ENCODE measurements around the gene MEGF8. TPM values are rescaled to one million over a fixed set of nuclear protein-coding genes. Genes with fewer than 3 reads are reported as not detected.

Gene MEGF8
- polyA plus RNA-seq, 1 donor from 2014 or later = 21.5 TPM

DNA sequence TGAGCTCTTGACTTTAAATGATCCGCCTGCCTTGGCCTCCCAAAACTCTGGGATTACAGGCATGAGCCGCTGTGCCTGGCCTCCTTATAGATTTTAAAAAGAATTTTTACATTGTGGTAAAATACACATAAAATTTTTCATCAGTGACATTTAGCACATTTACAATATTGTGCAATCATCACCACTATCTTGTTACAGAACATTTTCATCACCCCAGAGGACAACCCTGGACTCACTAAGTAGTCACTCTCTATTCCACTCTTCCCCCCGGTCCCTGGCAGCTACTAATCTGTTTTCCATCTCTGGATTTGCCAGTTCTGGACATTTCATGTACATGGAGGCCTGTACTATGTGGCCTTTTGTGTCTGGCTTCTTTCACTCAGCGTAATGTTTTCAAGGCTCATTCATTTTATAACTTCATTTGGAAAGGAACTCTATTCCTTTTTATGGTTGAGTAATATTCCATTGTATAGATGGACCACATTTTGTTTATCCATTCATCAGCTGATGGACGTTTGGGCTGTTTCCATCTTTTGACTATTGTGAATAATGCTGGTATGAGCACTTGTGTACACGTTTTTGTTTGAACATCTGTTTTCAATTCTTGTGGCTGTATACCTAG, 19.9 kb downstream of the MEGF8 start:
- no peaks in the 10 kb centered on the region for H4K20me1 ChIP-seq (ENCODE audit: insufficient read depth)
- H2AFZ ChIP-seq (ENCODE audit: low read depth, low read length) = no peak overlapping the region
- no peaks in the 10 kb centered on the region for H3F3A ChIP-seq (ENCODE audit: insufficient read depth, low read length, poor library complexity, severe bottlenecking)
- no peak overlapping the region for H3K4me3 ChIP-seq (ENCODE audit: low read length)
- no peak overlapping the region for H3K27ac ChIP-seq (ENCODE audit: low read length)
- no peaks in the 10 kb centered on the region for H3K79me2 ChIP-seq (replicated peaks; ENCODE audit: insufficient read depth, low read length)
- no peak overlapping the region for H3K4me2 ChIP-seq (ENCODE audit: low read length)
- H3K27me3 ChIP-seq (ENCODE audit: insufficient read depth, low read depth, low read length) = no peaks in the 10 kb centered on the region
- H3K9ac ChIP-seq (ENCODE audit: low read length) = no peak overlapping the region
- H3K36me3 ChIP-seq (ENCODE audit: insufficient read depth, low read length) = no peaks in the 10 kb centered on the region
- no peak for TF ChIP-seq MXI1 (conservative IDR thresholded peaks at IDR 0.05; ENCODE audit: poor library complexity, severe bottlenecking)
- no peaks in the 10 kb centered on the region for H3K9me3 ChIP-seq (ENCODE audit: low read length)
- H3K9me2 ChIP-seq (ENCODE audit: insufficient read depth, low read length) = no peaks in the 10 kb centered on the region

GRCh38 chr19:42348211-42348610, 22.8 kb downstream of the MEGF8 start:
- Histone ChIP-seq H3K9ac (ENCODE audit: low read length) (no peak overlapping the region), H3F3A (ENCODE audit: insufficient read depth, low read length, poor library complexity, severe bottlenecking) (no peaks in the 10 kb centered on the region), H3K9me2 (ENCODE audit: insufficient read depth, low read length) (no peaks in the 10 kb centered on the region), H2AFZ (ENCODE audit: low read depth, low read length) (no peak overlapping the region), H3K27me3 (ENCODE audit: insufficient read depth, low read depth, low read length) (no peaks in the 10 kb centered on the region), H3K9me3 (ENCODE audit: low read length) (no peaks in the 10 kb centered on the region), H3K79me2 (replicated peaks; ENCODE audit: insufficient read depth, low read length) (no peaks in the 10 kb centered on the region), H4K20me1 (ENCODE audit: insufficient read depth) (no peaks in the 10 kb centered on the region), H3K36me3 (ENCODE audit: insufficient read depth, low read length) (no peaks in the 10 kb centered on the region), H3K4me2 (ENCODE audit: low read length) (no peak overlapping the region), H3K4me3 (ENCODE audit: low read length) (no peak overlapping the region), H3K27ac (ENCODE audit: low read length) (no peak overlapping the region)
- TF ChIP-seq, protein P1, sequence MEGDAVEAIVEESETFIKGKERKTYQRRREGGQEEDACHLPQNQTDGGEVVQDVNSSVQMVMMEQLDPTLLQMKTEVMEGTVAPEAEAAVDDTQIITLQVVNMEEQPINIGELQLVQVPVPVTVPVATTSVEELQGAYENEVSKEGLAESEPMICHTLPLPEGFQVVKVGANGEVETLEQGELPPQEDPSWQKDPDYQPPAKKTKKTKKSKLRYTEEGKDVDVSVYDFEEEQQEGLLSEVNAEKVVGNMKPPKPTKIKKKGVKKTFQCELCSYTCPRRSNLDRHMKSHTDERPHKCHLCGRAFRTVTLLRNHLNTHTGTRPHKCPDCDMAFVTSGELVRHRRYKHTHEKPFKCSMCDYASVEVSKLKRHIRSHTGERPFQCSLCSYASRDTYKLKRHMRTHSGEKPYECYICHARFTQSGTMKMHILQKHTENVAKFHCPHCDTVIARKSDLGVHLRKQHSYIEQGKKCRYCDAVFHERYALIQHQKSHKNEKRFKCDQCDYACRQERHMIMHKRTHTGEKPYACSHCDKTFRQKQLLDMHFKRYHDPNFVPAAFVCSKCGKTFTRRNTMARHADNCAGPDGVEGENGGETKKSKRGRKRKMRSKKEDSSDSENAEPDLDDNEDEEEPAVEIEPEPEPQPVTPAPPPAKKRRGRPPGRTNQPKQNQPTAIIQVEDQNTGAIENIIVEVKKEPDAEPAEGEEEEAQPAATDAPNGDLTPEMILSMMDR (IDR thresholded peaks at IDR 0.05; ENCODE audit: poor library complexity, severe bottlenecking) = no peak
- TF ChIP-seq EZH2 (IDR thresholded peaks at IDR 0.05; ENCODE audit: borderline replicate concordance, insufficient read depth, low read length, poor library complexity, severe bottlenecking) = no peak
- no peak for TF ChIP-seq RAD21 (conservative IDR thresholded peaks at IDR 0.05)
- no peak for TF ChIP-seq MXI1 (conservative IDR thresholded peaks at IDR 0.05; ENCODE audit: poor library complexity, severe bottlenecking)
- no peak for TF ChIP-seq EP300 (conservative IDR thresholded peaks at IDR 0.05; ENCODE audit: poor library complexity, severe bottlenecking)
- no peak for TF ChIP-seq TAF1 (IDR thresholded peaks at IDR 0.05; ENCODE audit: low read depth)

DNA sequence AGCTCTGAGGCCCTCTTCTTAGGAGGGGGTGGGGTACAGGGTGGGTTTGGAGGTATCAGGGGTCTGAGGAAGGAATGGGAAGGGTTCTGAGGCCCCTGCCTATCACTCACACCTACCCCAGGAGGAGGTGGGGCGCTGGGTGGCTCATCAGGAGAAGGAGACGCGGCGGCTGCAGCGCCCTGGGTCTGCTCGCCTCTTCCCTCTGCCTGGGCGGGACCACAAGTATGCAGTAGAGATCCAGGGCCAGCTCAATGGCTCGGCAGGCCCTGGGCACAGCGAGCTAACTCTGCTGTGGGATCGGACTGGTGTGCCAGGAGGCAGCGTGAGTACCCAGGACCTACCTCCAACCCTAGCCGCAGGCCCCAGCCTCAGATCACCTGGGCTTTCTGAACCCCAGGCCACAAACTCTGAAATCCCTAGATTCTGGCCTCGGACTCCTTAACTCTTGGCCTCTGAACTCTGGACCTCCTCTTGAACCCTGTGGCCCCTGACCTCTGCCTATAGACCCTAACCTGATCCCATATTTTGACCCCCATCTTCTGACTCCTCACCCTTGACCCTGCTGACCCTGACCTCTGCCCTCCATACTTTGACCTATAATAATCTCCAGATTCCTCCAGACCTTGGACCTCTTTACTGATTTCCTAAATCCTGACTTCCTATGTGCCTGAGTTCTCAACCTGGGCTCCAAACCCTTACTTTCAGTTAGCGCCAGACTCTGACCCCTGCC, 24.1 kb downstream of the MEGF8 start:
- TF ChIP-seq TAF1 (IDR thresholded peaks at IDR 0.05; ENCODE audit: low read depth) (no peak), MXI1 (conservative IDR thresholded peaks at IDR 0.05; ENCODE audit: poor library complexity, severe bottlenecking) (no peak), REST (IDR thresholded peaks at IDR 0.05; ENCODE audit: borderline replicate concordance) (no peak), EZH2 (IDR thresholded peaks at IDR 0.05; ENCODE audit: borderline replicate concordance, insufficient read depth, low read length, poor library complexity, severe bottlenecking) (no peak), EP300 (conservative IDR thresholded peaks at IDR 0.05; ENCODE audit: poor library complexity, severe bottlenecking) (no peak), POLR2AphosphoS5 (IDR thresholded peaks at IDR 0.05) (no peak), RAD21 (conservative IDR thresholded peaks at IDR 0.05) (no peak)
- TF ChIP-seq, protein P1 (IDR thresholded peaks at IDR 0.05; ENCODE audit: poor library complexity, severe bottlenecking) = no peak
- H3K36me3 ChIP-seq (ENCODE audit: insufficient read depth, low read length) = no peaks in the 10 kb centered on the region
- no peak overlapping the region for H3K4me3 ChIP-seq (ENCODE audit: low read length)
- no peak overlapping the region for H2AFZ ChIP-seq (ENCODE audit: low read depth, low read length)
- H3K9me2 ChIP-seq (ENCODE audit: insufficient read depth, low read length) = no peaks in the 10 kb centered on the region
- H3K4me2 ChIP-seq (ENCODE audit: low read length) = no peak overlapping the region
- H3K9ac ChIP-seq (ENCODE audit: low read length) = no peak overlapping the region
- H3K27ac ChIP-seq (ENCODE audit: low read length) = no peak overlapping the region
- H4K20me1 ChIP-seq (ENCODE audit: insufficient read depth) = no peaks in the 10 kb centered on the region
- H3K27me3 ChIP-seq (ENCODE audit: insufficient read depth, low read depth, low read length) = no peaks in the 10 kb centered on the region
- H3K9me3 ChIP-seq (ENCODE audit: low read length) = no peaks in the 10 kb centered on the region
- H3K79me2 ChIP-seq (replicated peaks; ENCODE audit: insufficient read depth, low read length) = no peaks in the 10 kb centered on the region
- no peaks in the 10 kb centered on the region for H3F3A ChIP-seq (ENCODE audit: insufficient read depth, low read length, poor library complexity, severe bottlenecking)

Measured in neural cell (in vitro differentiated cells).